ENCODE data around the gene SSR3.

Gene SSR3

GRCh38 chr3:156498307-156498706, 56.6 kb downstream of the SSR3 start:
- Mint-ChIP-seq H3K36me3 (ENCODE audit: low read depth) (no peaks in the 10 kb centered on the region), H3K4me3 (no peak overlapping the region), H3K4me1 (no peaks in the 10 kb centered on the region), H3K27ac (no peak overlapping the region), H3K27me3 (no peaks in the 10 kb centered on the region), H3K9me3 (peaks cover 4% of the 10 kb centered on the region)
- no peak for DNase-seq
- no peak for ATAC-seq

DNA sequence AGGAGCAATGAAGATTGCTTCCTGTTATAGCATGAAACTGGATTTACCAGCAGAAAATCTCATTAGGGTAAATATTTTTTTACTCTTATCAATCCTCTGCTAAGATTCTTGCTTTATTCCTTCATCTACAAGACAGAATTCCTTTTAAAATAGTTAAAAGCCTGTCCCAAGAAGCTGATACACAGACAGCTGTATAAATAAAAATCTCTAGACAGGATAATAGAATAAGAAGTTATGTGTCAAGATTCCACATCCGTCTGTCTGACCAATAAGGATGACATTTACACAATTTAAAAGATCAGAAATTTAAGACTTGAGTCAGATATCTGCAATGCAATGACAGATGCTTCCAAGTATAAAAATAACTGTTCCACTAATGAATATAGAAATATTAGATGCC, 57.6 kb downstream of the SSR3 start:
- Mint-ChIP-seq H3K9me3 (peaks cover 4% of the 10 kb centered on the region), H3K4me3 (no peak overlapping the region), H3K27ac (no peak overlapping the region), H3K27me3 (no peaks in the 10 kb centered on the region), H3K4me1 (no peaks in the 10 kb centered on the region), H3K36me3 (ENCODE audit: low read depth) (no peaks in the 10 kb centered on the region)
- ATAC-seq (no peak), DNase-seq (no peak)

- H3K4me1 Mint-ChIP-seq: no peaks in the 10 kb centered on the region
- H3K4me3 Mint-ChIP-seq: no peak overlapping the region
- H3K9me3 Mint-ChIP-seq: peaks cover 4% of the 10 kb centered on the region
- H3K27me3 Mint-ChIP-seq: no peaks in the 10 kb centered on the region
- no peak overlapping the region for H3K27ac Mint-ChIP-seq
- ATAC-seq: no peak
- no peaks in the 10 kb centered on the region for H3K36me3 Mint-ChIP-seq (ENCODE audit: low read depth)
- no peak for DNase-seq
These were observed 59.1 kb downstream of the SSR3 start for GRCh38 chr3:156495816-156496215.

- no peaks in the 10 kb centered on the region for H3K27me3 Mint-ChIP-seq
- no peaks in the 10 kb centered on the region for H3K4me1 Mint-ChIP-seq
- no peak overlapping the region for H3K27ac Mint-ChIP-seq
These were observed 61.0 kb downstream of the SSR3 start for GRCh38 chr3:156493887-156494286.

GRCh38 chr3:156492801-156493261, 62.1 kb downstream of the SSR3 start:
- DNase-seq (no peak), ATAC-seq (no peak)
- H3K4me1 Mint-ChIP-seq: no peaks in the 10 kb centered on the region
- H3K27ac Mint-ChIP-seq: no peak overlapping the region
- H3K4me3 Mint-ChIP-seq: no peak overlapping the region
- no peaks in the 10 kb centered on the region for H3K27me3 Mint-ChIP-seq
- H3K9me3 Mint-ChIP-seq: no peaks in the 10 kb centered on the region
- no peaks in the 10 kb centered on the region for H3K36me3 Mint-ChIP-seq (ENCODE audit: low read depth)

More at GRCh38 chr3:156493887-156494286, 61.0 kb downstream of the SSR3 start:
- ATAC-seq (no peak), DNase-seq (no peak)
- no peaks in the 10 kb centered on the region for H3K36me3 Mint-ChIP-seq (ENCODE audit: low read depth)
- H3K9me3 Mint-ChIP-seq: peaks cover 4% of the 10 kb centered on the region
- H3K4me3 Mint-ChIP-seq: no peak overlapping the region

DNA sequence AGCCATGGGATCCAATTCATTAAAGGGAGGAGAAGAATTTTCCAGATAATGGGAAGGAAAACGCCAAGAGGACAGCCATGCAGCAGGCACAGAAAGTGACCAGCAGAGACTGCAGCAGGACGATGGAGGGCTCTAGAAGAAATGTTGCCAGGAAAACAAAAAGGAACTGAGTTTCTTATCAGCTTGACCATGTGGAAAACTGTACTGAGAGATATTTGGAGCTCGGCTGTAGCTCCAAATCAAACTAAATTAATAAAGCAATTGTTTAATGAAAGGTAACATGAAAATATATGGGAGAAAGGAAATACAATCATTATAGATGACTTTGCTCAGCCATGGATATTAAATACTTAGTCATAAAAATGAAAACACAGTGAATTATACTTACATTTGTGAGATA, 63.7 kb downstream of the SSR3 start:
- Mint-ChIP-seq H3K27ac (no peak overlapping the region), H3K36me3 (ENCODE audit: low read depth) (no peaks in the 10 kb centered on the region)
- ATAC-seq: no peak

More for the DNA sequence above, 63.7 kb downstream of the SSR3 start:
- no peaks in the 10 kb centered on the region for H3K9me3 Mint-ChIP-seq
- H3K4me3 Mint-ChIP-seq: no peak overlapping the region
- H3K27me3 Mint-ChIP-seq: no peaks in the 10 kb centered on the region
- DNase-seq: no peak
- H3K4me1 Mint-ChIP-seq: no peaks in the 10 kb centered on the region
